Mesothelial cell of epicardium (in vitro differentiated cells): ENCODE data around the gene HOXD11. TPM values are rescaled to one million over a fixed set of nuclear protein-coding genes. Genes with fewer than 3 reads are reported as not detected.

Experiments used
- DNase-seq, 2 experiments: peaks; one replicate each; pipeline ENCODE4 v3.0.0; 2021; ENCODE audit warnings: low spot score in 2 of 2; ENCODE audit not compliant: unreplicated experiment in 2 of 2
- H3K27ac Mint-ChIP-seq: 2 replicates; pipeline ENCODE4 v1.8.0; 2021; ENCODE audit warnings: mixed read lengths
- H3K27me3 Mint-ChIP-seq: 2 replicates; pipeline ENCODE4 v1.8.0; 2021; ENCODE audit warnings: low read depth, mixed read lengths
- H3K36me3 Mint-ChIP-seq: 2 replicates; pipeline ENCODE4 v1.8.0; 2021; ENCODE audit warnings: mixed read lengths
- H3K4me1 Mint-ChIP-seq: 2 replicates; pipeline ENCODE4 v1.8.0; 2021; ENCODE audit warnings: mixed read lengths
- H3K4me3 Mint-ChIP-seq: 2 replicates; pipeline ENCODE4 v1.8.0; 2021; ENCODE audit warnings: mild to moderate bottlenecking, moderate library complexity, mixed read lengths
- H3K9me3 Mint-ChIP-seq: 2 replicates; pipeline ENCODE4 v1.8.0; 2021; ENCODE audit warnings: mixed read lengths
- total RNA-seq: library from RNA; stranded (reverse); gene quantifications from 3 replicates; pipeline ENCODE4 v1.2.1, GENCODE V29; 2021
- TF ChIP-seq, protein P1 (sequence below): fragments of 200-600 bp; sonication (generic); IDR thresholded peaks from one replicate; pipeline ENCODE4 v1.5.0; 2021; ENCODE audit warnings: antibody characterized with exemption; ENCODE audit not compliant: unreplicated experiment

Gene HOXD11
- total RNA-seq, 1 donor from 2014 or later, result 3.0 TPM

DNA sequence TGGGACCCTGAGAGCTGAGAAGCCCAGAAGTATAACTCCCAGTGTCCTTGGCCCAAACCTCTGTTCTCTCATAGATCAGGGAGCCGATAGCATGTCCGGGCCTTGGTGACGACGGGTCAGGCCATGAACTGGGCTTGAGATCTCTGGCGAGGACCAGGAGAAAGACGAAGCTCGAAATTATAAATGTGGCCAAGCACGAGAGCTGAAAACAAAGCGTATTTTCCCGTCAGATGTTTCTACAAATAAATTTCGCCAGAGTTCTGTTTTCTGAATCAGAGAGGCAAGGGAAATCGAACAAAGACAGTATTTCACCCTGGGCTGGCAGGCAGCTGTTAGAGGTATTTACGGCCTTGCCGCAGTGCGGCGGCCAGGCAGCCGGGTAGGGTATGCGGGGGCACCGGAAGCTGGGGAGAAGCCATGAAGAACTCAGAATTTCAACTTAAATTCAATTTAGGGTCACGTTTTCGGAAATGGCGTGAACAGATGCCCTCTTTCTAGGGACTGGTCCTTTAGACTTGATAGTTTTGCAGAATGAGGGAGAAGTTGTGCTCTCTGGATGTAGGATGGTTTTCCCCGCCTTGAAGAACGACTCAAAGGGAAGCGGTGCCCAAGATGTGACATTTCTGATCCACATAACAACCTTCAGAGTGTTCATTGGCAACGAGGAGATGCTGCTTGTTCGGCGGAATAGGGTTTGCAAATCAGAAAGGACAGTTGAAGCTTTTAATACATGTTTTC, 32.0 kb downstream of the HOXD11 start:
- H3K9me3 Mint-ChIP-seq, result no peaks in the 10 kb centered on the region
- no peak overlapping the region for H3K27ac Mint-ChIP-seq
- peaks cover 3% of the 10 kb centered on the region for H3K36me3 Mint-ChIP-seq
- H3K4me1 Mint-ChIP-seq, result peaks cover 6% of the 10 kb centered on the region
- peaks cover 96% of the 10 kb centered on the region for H3K27me3 Mint-ChIP-seq
- DNase-seq, result no peak
- H3K4me3 Mint-ChIP-seq, result no peak overlapping the region
- TF ChIP-seq, protein P1, sequence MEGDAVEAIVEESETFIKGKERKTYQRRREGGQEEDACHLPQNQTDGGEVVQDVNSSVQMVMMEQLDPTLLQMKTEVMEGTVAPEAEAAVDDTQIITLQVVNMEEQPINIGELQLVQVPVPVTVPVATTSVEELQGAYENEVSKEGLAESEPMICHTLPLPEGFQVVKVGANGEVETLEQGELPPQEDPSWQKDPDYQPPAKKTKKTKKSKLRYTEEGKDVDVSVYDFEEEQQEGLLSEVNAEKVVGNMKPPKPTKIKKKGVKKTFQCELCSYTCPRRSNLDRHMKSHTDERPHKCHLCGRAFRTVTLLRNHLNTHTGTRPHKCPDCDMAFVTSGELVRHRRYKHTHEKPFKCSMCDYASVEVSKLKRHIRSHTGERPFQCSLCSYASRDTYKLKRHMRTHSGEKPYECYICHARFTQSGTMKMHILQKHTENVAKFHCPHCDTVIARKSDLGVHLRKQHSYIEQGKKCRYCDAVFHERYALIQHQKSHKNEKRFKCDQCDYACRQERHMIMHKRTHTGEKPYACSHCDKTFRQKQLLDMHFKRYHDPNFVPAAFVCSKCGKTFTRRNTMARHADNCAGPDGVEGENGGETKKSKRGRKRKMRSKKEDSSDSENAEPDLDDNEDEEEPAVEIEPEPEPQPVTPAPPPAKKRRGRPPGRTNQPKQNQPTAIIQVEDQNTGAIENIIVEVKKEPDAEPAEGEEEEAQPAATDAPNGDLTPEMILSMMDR, result no peak

DNA sequence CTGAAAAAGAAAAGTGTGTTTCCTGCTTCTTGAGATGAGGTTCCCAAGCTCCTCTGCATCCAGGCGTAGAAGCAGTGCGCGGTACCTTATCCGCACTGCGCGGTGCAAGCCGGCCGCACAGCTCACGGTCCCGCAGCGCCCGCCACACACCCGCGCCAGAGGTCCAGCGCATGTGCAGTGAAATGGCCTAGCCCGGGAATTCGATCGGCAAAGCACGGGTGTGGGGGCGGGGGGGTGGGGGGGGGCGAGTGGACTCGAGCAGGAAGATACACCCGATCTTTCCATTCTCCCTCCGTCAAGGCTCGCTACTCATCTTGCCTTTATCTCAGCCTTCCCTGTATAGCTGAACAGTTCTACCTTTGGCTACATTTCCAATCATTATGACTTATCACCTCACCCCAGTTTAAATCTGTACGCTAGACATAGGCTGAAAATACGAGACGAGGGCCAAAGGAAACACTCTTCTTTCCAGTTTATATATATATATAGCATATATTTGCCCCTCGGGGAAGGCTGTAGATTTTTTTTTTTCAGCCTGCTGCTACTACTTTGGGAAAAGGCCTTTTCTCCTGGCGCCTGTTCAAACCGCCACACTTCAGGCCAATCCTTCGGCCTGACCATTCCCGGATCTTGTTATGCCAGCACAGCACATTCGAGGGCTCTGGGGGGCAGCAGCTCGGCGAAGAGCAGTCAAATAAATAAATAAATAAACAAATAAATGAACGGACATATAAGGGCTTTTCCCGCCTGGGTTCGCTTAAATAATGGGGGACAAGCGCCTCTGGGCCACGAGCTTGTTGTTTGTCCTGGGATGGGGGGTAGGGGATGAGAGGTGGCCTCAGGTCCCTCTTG, 32.8 kb downstream of the HOXD11 start:
- peaks cover 95% of the 10 kb centered on the region for H3K27me3 Mint-ChIP-seq
- H3K4me3 Mint-ChIP-seq, result peak overlapping the region; percentile 60
- peaks cover 3% of the 10 kb centered on the region for H3K36me3 Mint-ChIP-seq
- TF ChIP-seq, protein P1, result no peak
- H3K4me1 Mint-ChIP-seq, result peaks cover 6% of the 10 kb centered on the region
- no peak for DNase-seq
- no peaks in the 10 kb centered on the region for H3K9me3 Mint-ChIP-seq
- no peak overlapping the region for H3K27ac Mint-ChIP-seq

DNA sequence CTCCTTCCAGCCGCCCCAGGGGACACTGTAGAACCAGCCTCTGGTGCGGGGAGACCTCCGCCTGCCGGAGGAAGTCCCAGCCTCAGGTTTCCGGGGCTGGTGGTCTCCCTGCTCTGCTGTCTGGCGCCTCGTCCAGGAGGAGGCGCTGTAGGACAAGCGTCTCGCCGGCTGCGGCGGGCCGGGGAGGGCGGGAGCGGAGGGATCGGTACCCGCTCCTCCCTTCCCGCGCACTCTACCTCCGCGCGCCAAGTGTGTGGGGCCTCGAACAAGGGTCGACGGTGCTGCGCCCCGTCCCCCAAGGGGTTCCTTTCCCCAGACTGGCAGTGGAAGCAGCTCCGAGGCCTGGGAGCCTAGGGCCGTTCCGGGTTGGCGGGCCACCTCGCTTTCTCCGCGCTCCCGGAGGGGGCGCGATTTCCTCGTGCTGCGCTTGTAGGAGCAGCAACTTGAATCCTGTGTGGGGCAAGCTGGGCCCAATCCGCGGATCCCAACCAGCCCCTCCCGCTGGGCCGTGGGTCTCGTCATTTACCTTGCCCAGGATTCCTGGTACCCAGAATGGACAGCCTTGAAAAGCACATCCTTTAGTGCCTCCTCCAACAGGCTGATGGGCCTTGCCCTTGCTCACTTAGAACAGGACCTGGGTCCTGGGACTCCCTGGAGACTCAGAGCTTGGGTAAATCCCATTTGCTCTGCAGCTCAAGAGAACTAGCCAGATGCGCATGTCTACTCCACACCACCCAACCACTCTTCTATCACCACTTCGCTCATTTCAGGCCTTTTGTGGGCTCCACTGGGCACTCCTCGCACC, 33.6 kb downstream of the HOXD11 start:
- Mint-ChIP-seq H3K9me3 (no peaks in the 10 kb centered on the region), H3K36me3 (peaks cover 3% of the 10 kb centered on the region), H3K27ac (no peak overlapping the region), H3K4me1 (peaks cover 2% of the 10 kb centered on the region), H3K4me3 (peak overlapping the region; percentile 60), H3K27me3 (peaks cover 95% of the 10 kb centered on the region)
- TF ChIP-seq, protein P1, result peak; percentile 93
- peak; percentile 77 to 92 for DNase-seq

DNA sequence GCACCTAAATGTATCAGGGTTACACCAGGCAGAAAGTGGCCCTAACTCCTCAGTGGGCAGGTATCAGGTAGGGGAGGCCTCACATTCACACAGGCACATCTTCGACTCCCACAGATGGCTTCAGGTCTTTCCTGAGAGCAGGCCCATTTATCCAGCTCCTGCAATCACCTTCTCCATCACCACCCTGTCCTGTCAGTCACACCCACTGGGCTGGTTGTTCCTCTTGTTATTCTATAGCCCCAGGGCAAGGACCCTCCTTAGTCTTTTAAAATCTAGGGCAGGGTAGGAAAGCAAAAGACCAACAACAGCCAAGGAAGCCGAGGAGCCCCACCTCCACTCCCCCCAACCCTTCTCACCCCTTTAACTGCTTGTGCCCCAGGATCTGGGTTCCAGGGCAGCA, 35.2 kb downstream of the HOXD11 start:
- no peak for DNase-seq
- Mint-ChIP-seq H3K36me3 (peaks cover 3% of the 10 kb centered on the region), H3K27ac (no peak overlapping the region), H3K4me1 (no peaks in the 10 kb centered on the region), H3K9me3 (no peaks in the 10 kb centered on the region), H3K4me3 (no peak overlapping the region), H3K27me3 (peaks cover 97% of the 10 kb centered on the region)
- TF ChIP-seq, protein P1, result no peak

DNA sequence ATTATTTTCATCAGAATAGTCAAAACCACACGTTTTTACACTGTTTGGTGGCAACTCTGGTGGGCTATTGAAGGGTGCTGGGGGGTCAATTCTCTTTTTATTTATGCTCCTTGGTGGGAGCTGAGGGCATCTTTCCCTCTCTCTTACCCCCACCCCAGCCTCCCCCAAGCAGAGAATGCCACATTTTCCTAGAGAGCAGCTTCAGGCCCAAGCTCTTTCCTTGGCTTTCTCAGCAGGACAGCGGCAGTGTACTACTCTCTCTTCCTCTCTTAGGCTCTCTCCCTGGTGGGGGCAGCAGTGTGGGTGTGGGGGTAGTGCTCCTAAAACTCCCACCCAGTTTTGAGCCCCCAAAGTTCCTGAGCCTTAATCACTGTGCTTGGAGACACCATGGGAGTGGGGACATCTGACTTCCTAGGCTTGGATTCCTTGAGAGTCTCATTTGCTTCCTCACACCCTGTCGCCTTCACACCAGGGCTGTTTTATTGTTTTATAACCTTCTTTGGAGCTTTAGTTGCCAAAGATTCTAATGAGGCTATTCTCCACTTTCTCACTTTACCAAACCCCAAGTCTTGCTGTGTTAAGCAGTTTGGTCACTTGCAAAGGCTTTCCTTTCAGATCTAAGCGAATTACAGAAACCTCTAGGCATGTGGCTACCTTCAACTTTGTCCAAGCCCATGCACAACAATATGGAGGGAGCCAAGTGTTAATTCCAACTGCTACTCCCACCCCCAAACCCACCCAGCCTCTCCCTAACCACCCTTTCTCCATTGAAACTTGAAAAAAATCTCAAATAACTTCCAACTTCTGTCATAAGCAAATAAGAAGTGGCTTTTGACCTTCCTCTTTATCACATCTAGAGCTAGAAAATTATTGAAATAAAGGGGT, 38.2 kb downstream of the HOXD11 start:
- peaks cover 98% of the 10 kb centered on the region for H3K27me3 Mint-ChIP-seq
- DNase-seq, result no peak
- TF ChIP-seq, protein P1, result no peak
- no peaks in the 10 kb centered on the region for H3K9me3 Mint-ChIP-seq
- H3K4me3 Mint-ChIP-seq, result no peak overlapping the region
- H3K27ac Mint-ChIP-seq, result no peak overlapping the region
- peaks cover 2% of the 10 kb centered on the region for H3K36me3 Mint-ChIP-seq
- peaks cover 5% of the 10 kb centered on the region for H3K4me1 Mint-ChIP-seq
